ENCODE data around the gene HADHB. TPM values are rescaled to one million over a fixed set of nuclear protein-coding genes. Genes with fewer than 3 reads are reported as not detected.

The HADHB gene
- total and polyA plus RNA-seq, 2 donors (not counting 1 experiment from before 2014, with no cell fraction given): 130 to 151 TPM

GRCh38 chr2:26324903-26325302 lies 80.2 kb downstream of the HADHB start:
- Histone ChIP-seq H3K79me2 (ENCODE audit: control insufficient read depth, insufficient read depth, low read length) (no peaks in the 10 kb centered on the region), H3K4me1 (ENCODE audit: control insufficient read depth, extremely low read depth, insufficient read depth, low read length) (peaks cover 2% of the 10 kb centered on the region), H3K27ac (ENCODE audit: insufficient read depth, low read length) (no peak overlapping the region), H3K36me3 (ENCODE audit: control insufficient read depth, insufficient read depth, low read length) (no peaks in the 10 kb centered on the region), H3K27me3 (ENCODE audit: control insufficient read depth, insufficient read depth, low read length) (no peaks in the 10 kb centered on the region), H2AFZ (ENCODE audit: low read length) (no peak overlapping the region), H3K4me3 (replicated peaks in 1 of 4; ENCODE audit: control extremely low read depth in 1 of 4, insufficient read depth in 1 of 4, low read depth in 3 of 4, low read length in 4 of 4) (no peak overlapping the region), H3K9ac (ENCODE audit: insufficient read depth, low read length) (no peak overlapping the region), H3K9me3 (ENCODE audit: control insufficient read depth, insufficient read depth, low read depth, low read length) (no peaks in the 10 kb centered on the region), H3K4me2 (ENCODE audit: extremely low read depth, insufficient read depth, low read length) (no peak overlapping the region), H4K20me1 (ENCODE audit: control insufficient read depth, extremely low read depth, insufficient read depth, low read length) (no peaks in the 10 kb centered on the region)
- no peak for DNase-seq (ENCODE audit: low read depth in 2 of 2)
- TF ChIP-seq EZH2 (IDR thresholded peaks at IDR 0.05; ENCODE audit: low read length, missing control alignments) (no peak), CTCF (conservative IDR thresholded peaks at IDR 0.05 in 1 of 2, IDR thresholded peaks at IDR 0.05 in 1 of 2; ENCODE audit: low read depth in 1 of 2, low read length in 2 of 2) (no peak)

- no peaks in the 10 kb centered on the region for H3K9me3 ChIP-seq (ENCODE audit: control insufficient read depth, insufficient read depth, low read depth, low read length)
- no peak overlapping the region for H3K4me3 ChIP-seq (replicated peaks in 1 of 4; ENCODE audit: control extremely low read depth in 1 of 4, insufficient read depth in 1 of 4, low read depth in 3 of 4, low read length in 4 of 4)
- no peaks in the 10 kb centered on the region for H3K36me3 ChIP-seq (ENCODE audit: control insufficient read depth, insufficient read depth, low read length)
- no peaks in the 10 kb centered on the region for H3K27me3 ChIP-seq (ENCODE audit: control insufficient read depth, insufficient read depth, low read length)
- H3K4me2 ChIP-seq (ENCODE audit: extremely low read depth, insufficient read depth, low read length): no peak overlapping the region
- DNase-seq (ENCODE audit: low read depth in 2 of 2): peak; percentile 67 to 81
- H3K79me2 ChIP-seq (ENCODE audit: control insufficient read depth, insufficient read depth, low read length): no peaks in the 10 kb centered on the region
- TF ChIP-seq CTCF (conservative IDR thresholded peaks at IDR 0.05 in 1 of 2, IDR thresholded peaks at IDR 0.05 in 1 of 2; ENCODE audit: low read depth in 1 of 2, low read length in 2 of 2) (no peak), EZH2 (IDR thresholded peaks at IDR 0.05; ENCODE audit: low read length, missing control alignments) (no peak)
- H3K4me1 ChIP-seq (ENCODE audit: control insufficient read depth, extremely low read depth, insufficient read depth, low read length): peaks cover 2% of the 10 kb centered on the region
- no peaks in the 10 kb centered on the region for H4K20me1 ChIP-seq (ENCODE audit: control insufficient read depth, extremely low read depth, insufficient read depth, low read length)
- no peak overlapping the region for H3K27ac ChIP-seq (ENCODE audit: insufficient read depth, low read length)
- H3K9ac ChIP-seq (ENCODE audit: insufficient read depth, low read length): no peak overlapping the region
- no peak overlapping the region for H2AFZ ChIP-seq (ENCODE audit: low read length)
Measured at GRCh38 chr2:26325851-26326250, 81.1 kb downstream of the HADHB start.

GRCh38 chr2:26326514-26326913 lies 81.8 kb downstream of the HADHB start:
- no peak for TF ChIP-seq EZH2 (IDR thresholded peaks at IDR 0.05; ENCODE audit: low read length, missing control alignments)
- TF ChIP-seq CTCF (conservative IDR thresholded peaks at IDR 0.05 in 1 of 2, IDR thresholded peaks at IDR 0.05 in 1 of 2; ENCODE audit: low read depth in 1 of 2, low read length in 2 of 2): no peak
- Histone ChIP-seq H3K4me3 (replicated peaks in 1 of 4; ENCODE audit: control extremely low read depth in 1 of 4, insufficient read depth in 1 of 4, low read depth in 3 of 4, low read length in 4 of 4) (no peak overlapping the region), H3K27ac (ENCODE audit: insufficient read depth, low read length) (no peak overlapping the region), H4K20me1 (ENCODE audit: control insufficient read depth, extremely low read depth, insufficient read depth, low read length) (no peaks in the 10 kb centered on the region), H3K36me3 (ENCODE audit: control insufficient read depth, insufficient read depth, low read length) (no peaks in the 10 kb centered on the region), H3K27me3 (ENCODE audit: control insufficient read depth, insufficient read depth, low read length) (no peaks in the 10 kb centered on the region), H3K79me2 (ENCODE audit: control insufficient read depth, insufficient read depth, low read length) (no peaks in the 10 kb centered on the region), H3K9me3 (ENCODE audit: control insufficient read depth, insufficient read depth, low read depth, low read length) (no peaks in the 10 kb centered on the region), H2AFZ (ENCODE audit: low read length) (no peak overlapping the region), H3K4me2 (ENCODE audit: extremely low read depth, insufficient read depth, low read length) (no peak overlapping the region), H3K9ac (ENCODE audit: insufficient read depth, low read length) (no peak overlapping the region), H3K4me1 (ENCODE audit: control insufficient read depth, extremely low read depth, insufficient read depth, low read length) (peaks cover 2% of the 10 kb centered on the region)
- DNase-seq (ENCODE audit: low read depth in 2 of 2): peak in 1 of 2 donors; percentile 9

All from fibroblast of lung (primary cell).